ENCODE results near the gene CDC14A. TPM values are rescaled to one million over a fixed set of nuclear protein-coding genes. Genes with fewer than 3 reads are reported as not detected.
"Not testable (repeated sequence)": the region's sequence is repeated elsewhere in the genome, so short reads cannot be mapped to it uniquely, and the experiment has no call there.

Gene CDC14A
- total and polyA plus RNA-seq, 2 donors (not counting 3 experiments of a cell fraction or from before 2014, with no cell fraction given) = 3.4 to 13.9 TPM

- FAIRE-seq; H3K9ac ChIP-seq (replicated peaks; ENCODE audit: extremely low read depth, insufficient read depth, low read length); CTCF ChIA-PET: not testable (repeated sequence)
Measured at GRCh38 chr1:100376890-100377289, 24.6 kb downstream of the CDC14A start.

GRCh38 chr1:100377590-100378361 is 25.5 kb downstream of the CDC14A start:
- no peaks in the 10 kb centered on the region for H3K9me3 ChIP-seq (replicated peaks; ENCODE audit: control insufficient read depth, insufficient read depth, low read length)
- ChIA-PET POLR2A (no interaction called here), CTCF (interaction anchor here (0.7 kb wide), 1 partner anchor 19 kb away, joined by 3 read pairs; no protein-coding TSS in a partner anchor)
- TF ChIP-seq POLR2A (IDR thresholded peaks at IDR 0.05; ENCODE audit: low read depth, low read length) = no peak
- no peak for TF ChIP-seq POLR2AphosphoS5 (IDR thresholded peaks at IDR 0.05; ENCODE audit: insufficient read depth, low read depth, low read length)
- no peak for TF ChIP-seq GATA2 (IDR thresholded peaks at IDR 0.05; ENCODE audit: insufficient read depth, insufficient read length, low read depth, low read length)
- no peak for TF ChIP-seq MAX (IDR thresholded peaks at IDR 0.05; ENCODE audit: insufficient read depth, insufficient read length)
- no peak for TF ChIP-seq FOS (IDR thresholded peaks at IDR 0.05; ENCODE audit: borderline replicate concordance, insufficient read depth, low read length)
- no peak for TF ChIP-seq CTCF (IDR thresholded peaks at IDR 0.05; ENCODE audit: extremely low read depth in 1 of 2, insufficient read depth in 1 of 2, low read depth in 1 of 2, low read length in 2 of 2)
- no peak for TF ChIP-seq EZH2 (IDR thresholded peaks at IDR 0.05; ENCODE audit: borderline replicate concordance, low read depth, low read length, severe bottlenecking)
- no peak for TF ChIP-seq JUN (IDR thresholded peaks at IDR 0.05; ENCODE audit: borderline replicate concordance, insufficient read depth, insufficient read length, low read depth)
- no peak for TF ChIP-seq MYC (IDR thresholded peaks at IDR 0.05; ENCODE audit: low read depth, low read length)
- peak; percentile 21 for FAIRE-seq
- H3K79me2 ChIP-seq (ENCODE audit: control insufficient read depth, insufficient read depth, low read length) = peaks cover 3% of the 10 kb centered on the region
- H3K4me1 ChIP-seq (ENCODE audit: control insufficient read depth, extremely low read depth, insufficient read depth, low read length) = no peaks in the 10 kb centered on the region
- no peak overlapping the region for H3K4me2 ChIP-seq (ENCODE audit: insufficient read depth, low read length)
- H3K4me3 ChIP-seq (replicated peaks in 1 of 3; ENCODE audit: insufficient read depth in 1 of 3, low read depth in 1 of 3, low read length in 3 of 3) = no peak overlapping the region
- intact Hi-C loops (cut with micrococcal nuclease) (no loop called here), dilution Hi-C loops (cut with MboI; ENCODE audit: extremely low pct_ligation_motif_present, low sequenced_read_pairs) (no loop called here)
- BruUV-seq (replicated peaks) = no TSS peak
- no peaks in the 10 kb centered on the region for H3K27me3 ChIP-seq (ENCODE audit: control insufficient read depth in 2 of 2, insufficient read depth in 2 of 2, low read length in 2 of 2)
- no peak overlapping the region for H3K9ac ChIP-seq (replicated peaks; ENCODE audit: extremely low read depth, insufficient read depth, low read length)
- H4K20me1 ChIP-seq (replicated peaks; ENCODE audit: control insufficient read depth, extremely low read depth, insufficient read depth, low read length) = no peaks in the 10 kb centered on the region
- no peak overlapping the region for H3K27ac ChIP-seq (ENCODE audit: insufficient read depth, low read depth, low read length)
- no peaks in the 10 kb centered on the region for H3K36me3 ChIP-seq (ENCODE audit: control insufficient read depth in 2 of 2, extremely low read depth in 1 of 2, insufficient read depth in 2 of 2, low read length in 2 of 2)
- DNase-seq (ENCODE audit: low read depth, low spot score) = no peak
- no peak overlapping the region for H2AFZ ChIP-seq (ENCODE audit: low read depth, low read length)
- no peaks in the 10 kb centered on the region for H3K9me1 ChIP-seq (replicated peaks; ENCODE audit: control insufficient read depth, extremely low read depth, insufficient read depth, low read length)

More at GRCh38 chr1:100376890-100377289, 24.6 kb downstream of the CDC14A start:
- H3K79me2 ChIP-seq (ENCODE audit: control insufficient read depth, insufficient read depth, low read length); H3K4me2 ChIP-seq (ENCODE audit: insufficient read depth, low read length); intact Hi-C loops (cut with micrococcal nuclease); H3K4me1 ChIP-seq (ENCODE audit: control insufficient read depth, extremely low read depth, insufficient read depth, low read length); H3K36me3 ChIP-seq (ENCODE audit: control insufficient read depth in 2 of 2, extremely low read depth in 1 of 2, insufficient read depth in 2 of 2, low read length in 2 of 2); H3K4me3 ChIP-seq (replicated peaks in 1 of 3; ENCODE audit: insufficient read depth in 1 of 3, low read depth in 1 of 3, low read length in 3 of 3); H2AFZ ChIP-seq (ENCODE audit: low read depth, low read length); dilution Hi-C loops (cut with MboI; ENCODE audit: extremely low pct_ligation_motif_present, low sequenced_read_pairs); H3K9me3 ChIP-seq (replicated peaks; ENCODE audit: control insufficient read depth, insufficient read depth, low read length); H4K20me1 ChIP-seq (replicated peaks; ENCODE audit: control insufficient read depth, extremely low read depth, insufficient read depth, low read length); BruUV-seq (replicated peaks); H3K27me3 ChIP-seq (ENCODE audit: control insufficient read depth in 2 of 2, insufficient read depth in 2 of 2, low read length in 2 of 2); POLR2A ChIA-PET; H3K27ac ChIP-seq (ENCODE audit: insufficient read depth, low read depth, low read length); H3K9me1 ChIP-seq (replicated peaks; ENCODE audit: control insufficient read depth, extremely low read depth, insufficient read depth, low read length); DNase-seq (ENCODE audit: low read depth, low spot score): not testable (repeated sequence)

Data from endothelial cell of umbilical vein (primary cell).